B cell (primary cell): ENCODE measurements around the gene GPR35. TPM values are rescaled to one million over a fixed set of nuclear protein-coding genes. Genes with fewer than 3 reads are reported as not detected.

Experiments
- ATAC-seq: fragments of 200-7000 bp; cut with Tn5 transposase; one replicate; pipeline ENCODE4 v1.10.0; 2021; ENCODE audit warnings: low read depth, mild to moderate bottlenecking, moderate number of reproducible peaks, moderate library complexity
- CTCF ChIA-PET: fragments of 350-600 bp; sonication (Branson Sonifier 250); formaldehyde crosslinking; loops from one replicate; lab custom pipeline; 2021; ENCODE audit warnings: antibody characterized with exemption, inconsistent platforms; lab: Charles Lee
- POLR2A ChIA-PET: fragments of 350-600 bp; sonication (Branson Sonifier 250); formaldehyde crosslinking; loops from one replicate; lab custom pipeline; 2021; ENCODE audit warnings: antibody characterized with exemption; lab: Charles Lee
- DNase-seq: peaks from one replicate; pipeline ENCODE4 v3.0.0; 2013
- H2AFZ ChIP-seq: 2 replicates; pipeline ENCODE4 v1.6.1; 2012; ENCODE audit warnings: mild to moderate bottlenecking, low read depth, low read length; ENCODE audit not compliant: insufficient read depth, poor library complexity, severe bottlenecking
- H3K27ac ChIP-seq, 2 donors: 1 replicate in 1 of 2; 2 replicates in 1 of 2; pipeline ENCODE4 v1.5.1; 2012 to 2013; ENCODE audit warnings: low read length in 2 of 2, mild to moderate bottlenecking in 2 of 2, moderate library complexity in 1 of 2
- H3K27me3 ChIP-seq, 4 experiments: fragments of 200-600 bp in 1 of 4; sonication (generic) in 1 of 4; replicated peaks in 1 of 4; 1 replicate in 2 of 4; 2 replicates in 2 of 4; pipeline versions ENCODE4 v1.6.1 to v1.7.0; 2013 to 2016; ENCODE audit warnings: low read length in 3 of 4, mild to moderate bottlenecking in 2 of 4, mixed read lengths in 1 of 4, moderate library complexity in 1 of 4; ENCODE audit not compliant: insufficient read depth in 4 of 4, control insufficient read depth in 3 of 4; ENCODE audit errors: control extremely low read depth in 1 of 4
- H3K36me3 ChIP-seq, 2 experiments: replicated peaks in 1 of 2; 1 replicate in 1 of 2; 2 replicates in 1 of 2; pipeline versions ENCODE4 v1.6.1 to v1.7.1; 2013; ENCODE audit warnings: low read length in 1 of 2; ENCODE audit not compliant: insufficient read depth in 2 of 2, control insufficient read depth in 1 of 2; ENCODE audit errors: control extremely low read depth in 1 of 2, extremely low read depth in 1 of 2
- H3K4me1 ChIP-seq, 2 donors: fragments of 200-600 bp in 1 of 2; sonication (generic) in 1 of 2; 1 replicate in 1 of 2; 2 replicates in 1 of 2; pipeline versions ENCODE4 v1.5.1 to v1.6.1; 2013 to 2017; ENCODE audit warnings: low read length in 2 of 2; ENCODE audit not compliant: control insufficient read depth in 2 of 2, insufficient read depth in 2 of 2
- H3K4me2 ChIP-seq: replicated peaks from 2 replicates; pipeline ENCODE3; 2012; ENCODE audit warnings: mild to moderate bottlenecking, low read depth, low read length; ENCODE audit not compliant: poor library complexity, severe bottlenecking
- H3K4me3 ChIP-seq, 5 experiments: fragments of 200-600 bp in 1 of 5; sonication (generic) in 1 of 5; 1 replicate in 3 of 5; 2 replicates in 2 of 5; pipeline versions ENCODE4 v1.5.1 to v1.7.0; 2011 to 2016; ENCODE audit warnings: low read length in 4 of 5, mild to moderate bottlenecking in 4 of 5, low read depth in 2 of 5, control low read depth in 1 of 5, moderate library complexity in 1 of 5; ENCODE audit not compliant: insufficient read depth in 1 of 5; ENCODE audit errors: control extremely low read depth in 1 of 5, extremely low read depth in 1 of 5
- H3K79me2 ChIP-seq: fragments of 200-600 bp; sonication (generic); one replicate; pipeline ENCODE4 v1.6.0; 2016; ENCODE audit warnings: low read length; ENCODE audit not compliant: control insufficient read depth, insufficient read depth
- H3K9ac ChIP-seq: fragments of 200-600 bp; sonication (generic); 2 replicates; pipeline ENCODE4 v1.6.1; 2017; ENCODE audit warnings: mild to moderate bottlenecking, low read length, moderate library complexity
- H3K9me3 ChIP-seq, 3 donors: one replicate each; pipeline versions ENCODE4 v1.6.1 to v1.7.1; 2013; ENCODE audit warnings: low read length in 2 of 3; ENCODE audit not compliant: control insufficient read depth in 2 of 3, insufficient read depth in 1 of 3; ENCODE audit errors: control extremely low read depth in 1 of 3
- H4K20me1 ChIP-seq: 2 replicates; pipeline ENCODE4 v1.6.0; 2012; ENCODE audit warnings: mild to moderate bottlenecking, low read length; ENCODE audit not compliant: insufficient read depth, control insufficient read depth, poor library complexity, severe bottlenecking
- H3K27ac Mint-ChIP-seq: one replicate; pipeline ENCODE4 v1.8.0; 2021; ENCODE audit warnings: mixed read lengths
- H3K27me3 Mint-ChIP-seq: one replicate; pipeline ENCODE4 v1.8.0; 2021; ENCODE audit warnings: mixed read lengths
- H3K4me1 Mint-ChIP-seq: one replicate; pipeline ENCODE4 v1.8.0; 2021; ENCODE audit warnings: mixed read lengths
- H3K4me3 Mint-ChIP-seq: one replicate; pipeline ENCODE4 v1.8.0; 2021; ENCODE audit warnings: mixed read lengths
- H3K9me3 Mint-ChIP-seq: one replicate; pipeline ENCODE4 v1.8.0; 2022; ENCODE audit warnings: mixed read lengths; ENCODE audit not compliant: insufficient read depth
- EZH2 ChIP-seq: IDR thresholded peaks from 2 replicates; pipeline ENCODE4 v1.6.1; 2012; ENCODE audit warnings: borderline replicate concordance, low read depth, mild to moderate bottlenecking, moderate library complexity, low read length; ENCODE audit not compliant: insufficient read depth, poor library complexity, severe bottlenecking
- WGBS: methylation state at CpG from one replicate; pipeline ENCODE4 v1.1.5; 2013; ENCODE audit warnings: missing lambda C conversion rate; ENCODE audit not compliant: insufficient coverage; 5-methylcytosine and 5-hydroxymethylcytosine counted together
- intact Hi-C: fragments of 100-400 bp; cut with micrococcal nuclease; formaldehyde crosslinking; loops from one replicate; pipeline ENCODE4 v1.10.0; 2022
- polyA plus RNA-seq: library from polyadenylated mRNA; depleted of rRNA; stranded (reverse); fragments of >200 nt; gene quantifications from 2 replicates; pipeline ENCODE4 v1.2.3, GENCODE V29; 2012
- total RNA-seq, 2 donors: library from RNA; stranded (reverse); fragments of 120-200 nt in 1 of 2; gene quantifications; 1 replicate in 1 of 2; 2 replicates in 1 of 2; pipeline versions ENCODE4 v1.2.3 to v1.2.4, GENCODE V29; 2013 to 2022
- TF ChIP-seq, protein P1 (sequence below): fragments of 200-600 bp; IDR thresholded peaks from one replicate; pipeline ENCODE4 v1.8.0; 2022; ENCODE audit warnings: antibody characterized with exemption, mild to moderate bottlenecking

GPR35 gene
- total and polyA plus RNA-seq, 2 donors (not counting 1 experiment from before 2014, with no cell fraction given) = 1.8 to 9.6 TPM

DNA sequence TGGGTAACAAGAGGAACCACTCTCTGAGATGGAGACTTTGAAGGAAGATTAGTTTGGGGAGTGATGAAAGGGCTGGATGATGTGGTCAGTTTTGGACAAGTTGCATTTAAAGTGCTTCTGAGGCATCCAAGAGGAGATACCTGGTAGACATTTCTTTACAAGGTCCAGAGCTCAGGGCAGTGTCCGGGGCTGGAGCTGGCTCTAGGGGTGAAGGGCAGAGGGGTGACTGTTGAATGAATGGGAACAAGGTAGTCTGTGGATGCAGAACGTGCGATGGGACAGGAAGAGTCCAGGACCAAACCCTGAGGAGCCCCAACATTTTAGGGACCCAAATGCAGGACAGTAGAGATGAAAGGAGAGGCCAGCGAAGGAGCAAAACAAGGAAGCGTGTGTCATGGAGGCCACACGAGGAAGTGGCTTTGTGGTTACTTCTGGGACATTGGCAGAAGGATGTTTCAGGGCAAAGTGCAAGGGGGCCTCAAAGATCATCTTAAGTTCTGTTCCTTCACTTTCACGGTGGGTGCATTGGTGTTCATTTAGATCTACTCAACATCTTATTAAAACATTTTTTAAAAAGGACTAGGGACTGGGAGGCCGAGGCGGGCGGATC lies 13.6 kb upstream of the GPR35 start:
- TF ChIP-seq EZH2 = no peak
- TF ChIP-seq, protein P1, sequence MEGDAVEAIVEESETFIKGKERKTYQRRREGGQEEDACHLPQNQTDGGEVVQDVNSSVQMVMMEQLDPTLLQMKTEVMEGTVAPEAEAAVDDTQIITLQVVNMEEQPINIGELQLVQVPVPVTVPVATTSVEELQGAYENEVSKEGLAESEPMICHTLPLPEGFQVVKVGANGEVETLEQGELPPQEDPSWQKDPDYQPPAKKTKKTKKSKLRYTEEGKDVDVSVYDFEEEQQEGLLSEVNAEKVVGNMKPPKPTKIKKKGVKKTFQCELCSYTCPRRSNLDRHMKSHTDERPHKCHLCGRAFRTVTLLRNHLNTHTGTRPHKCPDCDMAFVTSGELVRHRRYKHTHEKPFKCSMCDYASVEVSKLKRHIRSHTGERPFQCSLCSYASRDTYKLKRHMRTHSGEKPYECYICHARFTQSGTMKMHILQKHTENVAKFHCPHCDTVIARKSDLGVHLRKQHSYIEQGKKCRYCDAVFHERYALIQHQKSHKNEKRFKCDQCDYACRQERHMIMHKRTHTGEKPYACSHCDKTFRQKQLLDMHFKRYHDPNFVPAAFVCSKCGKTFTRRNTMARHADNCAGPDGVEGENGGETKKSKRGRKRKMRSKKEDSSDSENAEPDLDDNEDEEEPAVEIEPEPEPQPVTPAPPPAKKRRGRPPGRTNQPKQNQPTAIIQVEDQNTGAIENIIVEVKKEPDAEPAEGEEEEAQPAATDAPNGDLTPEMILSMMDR = no peak
- ATAC-seq (no peak), DNase-seq (no peak)
- no peaks in the 10 kb centered on the region for H4K20me1 ChIP-seq
- H3K4me1 Mint-ChIP-seq = peaks cover 5% of the 10 kb centered on the region
- no peak overlapping the region for H3K4me3 ChIP-seq
- WGBS = 65% methylated on average over 9 of the region's 10 CpGs
- no peak overlapping the region for H3K27ac ChIP-seq
- no peaks in the 10 kb centered on the region for H3K27me3 ChIP-seq
- H3K9ac ChIP-seq = no peak overlapping the region
- POLR2A ChIA-PET = no interaction called here
- H3K9me3 ChIP-seq = peaks cover 0 to 15% (median 1%) of the 10 kb centered on the region in 3 donors
- H2AFZ ChIP-seq = no peak overlapping the region
- H3K27ac Mint-ChIP-seq = no peak overlapping the region
- no peaks in the 10 kb centered on the region for H3K4me1 ChIP-seq
- no peaks in the 10 kb centered on the region for H3K79me2 ChIP-seq
- H3K4me2 ChIP-seq = no peak overlapping the region
- CTCF ChIA-PET = no interaction called here
- no peaks in the 10 kb centered on the region for H3K36me3 ChIP-seq
- no peak overlapping the region for H3K4me3 Mint-ChIP-seq
- no peaks in the 10 kb centered on the region for H3K9me3 Mint-ChIP-seq
- no peaks in the 10 kb centered on the region for H3K27me3 Mint-ChIP-seq
- intact Hi-C loops = no loop called here

DNA sequence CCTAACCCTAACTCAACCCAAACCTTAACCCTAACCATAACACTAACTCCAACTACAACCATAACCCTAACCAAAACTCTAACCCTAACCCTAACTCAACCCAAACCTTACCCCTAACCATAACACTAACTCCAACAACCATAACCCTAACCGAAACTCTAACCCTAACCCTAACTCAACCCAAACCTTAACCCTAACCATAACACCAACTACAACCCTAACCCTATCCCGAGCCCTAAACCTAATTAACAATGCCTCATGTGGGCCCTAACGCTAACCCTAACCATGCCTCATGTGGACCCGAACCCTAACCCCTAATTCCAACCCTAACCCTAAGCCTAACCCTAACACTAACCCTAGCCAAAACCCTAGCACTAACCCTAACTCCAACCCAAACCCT lies 11.5 kb upstream of the GPR35 start:
- no peak for TF ChIP-seq EZH2
- TF ChIP-seq, protein P1 = no peak
- ATAC-seq = no peak
- H3K9ac ChIP-seq = no peak overlapping the region
- POLR2A ChIA-PET = no interaction called here
- no peaks in the 10 kb centered on the region for H3K9me3 Mint-ChIP-seq
- H3K9me3 ChIP-seq = peaks cover 0 to 20% (median 6%) of the 10 kb centered on the region in 3 donors
- no peak overlapping the region for H3K27ac ChIP-seq
- no peaks in the 10 kb centered on the region for H3K27me3 Mint-ChIP-seq
- H3K79me2 ChIP-seq = no peaks in the 10 kb centered on the region
- no peak overlapping the region for H2AFZ ChIP-seq
- 99% methylated on average over 4 of the region's 4 CpGs for WGBS
- CTCF ChIA-PET = no interaction called here
- peaks cover 5% of the 10 kb centered on the region for H3K4me1 Mint-ChIP-seq
- H3K27ac Mint-ChIP-seq = no peak overlapping the region
- intact Hi-C loops = no loop called here
- H3K4me1 ChIP-seq = no peaks in the 10 kb centered on the region
- H3K36me3 ChIP-seq = no peaks in the 10 kb centered on the region
- DNase-seq = no peak
- no peak overlapping the region for H3K4me2 ChIP-seq
- no peaks in the 10 kb centered on the region for H3K27me3 ChIP-seq
- H4K20me1 ChIP-seq = no peaks in the 10 kb centered on the region
- no peak overlapping the region for H3K4me3 ChIP-seq
- H3K4me3 Mint-ChIP-seq = no peak overlapping the region
